ENCODE data around the gene PRRG2. TPM values are rescaled to one million over a fixed set of nuclear protein-coding genes. Genes with fewer than 3 reads are reported as not detected.
A peak's percentile ranks its signal among the peaks of the same experiment; 100 is the strongest.

PRRG2 gene
- total RNA-seq, 1 donor, result 0.43 TPM

- no peak for TF ChIP-seq CTCF (IDR thresholded peaks at IDR 0.05; ENCODE audit: insufficient read depth, low read depth, low read length)
- no peak for DNase-seq (ENCODE audit: low read depth)
These were observed 3.9 kb downstream of the PRRG2 start for GRCh38 chr19:49585023-49585422.

GRCh38 chr19:49587227-49587626, 6.1 kb downstream of the PRRG2 start:
- no peak for TF ChIP-seq CTCF (IDR thresholded peaks at IDR 0.05; ENCODE audit: insufficient read depth, low read depth, low read length)
- no peak for DNase-seq (ENCODE audit: low read depth)
- no peak overlapping the region for H3K4me3 ChIP-seq (ENCODE audit: low read depth, low read length)

More at GRCh38 chr19:49585023-49585422, 3.9 kb downstream of the PRRG2 start:
- H3K4me3 ChIP-seq (ENCODE audit: low read depth, low read length), result no peak overlapping the region

- no peak for DNase-seq (ENCODE audit: low read depth)
- TF ChIP-seq CTCF (IDR thresholded peaks at IDR 0.05; ENCODE audit: insufficient read depth, low read depth, low read length), result no peak
These were observed 7.4 kb downstream of the PRRG2 start for GRCh38 chr19:49588365-49589122.

GRCh38 chr19:49589502-49589905, 8.4 kb downstream of the PRRG2 start:
- TF ChIP-seq CTCF (IDR thresholded peaks at IDR 0.05; ENCODE audit: insufficient read depth, low read depth, low read length), result no peak
- no peak for DNase-seq (ENCODE audit: low read depth)
- H3K4me3 ChIP-seq (ENCODE audit: low read depth, low read length), result no peak overlapping the region

More at GRCh38 chr19:49588365-49589122, 7.4 kb downstream of the PRRG2 start:
- H3K4me3 ChIP-seq (ENCODE audit: low read depth, low read length), result no peak overlapping the region

GRCh38 chr19:49590071-49590970, 9.2 kb downstream of the PRRG2 start:
- TF ChIP-seq CTCF (IDR thresholded peaks at IDR 0.05; ENCODE audit: insufficient read depth, low read depth, low read length), result no peak
- DNase-seq (ENCODE audit: low read depth), result peak; percentile 95
- H3K4me3 ChIP-seq (ENCODE audit: low read depth, low read length), result peak overlapping the region; percentile 87

GRCh38 chr19:49590971-49591730, 10.0 kb downstream of the PRRG2 start, which contains the start of gene PRR12:
PRR12 (plus strand) TSS chr19:49591182; CDS start chr19:49591655, 473 bp downstream.
- no peak for TF ChIP-seq CTCF (IDR thresholded peaks at IDR 0.05; ENCODE audit: insufficient read depth, low read depth, low read length)
- DNase-seq (ENCODE audit: low read depth), result peak; percentile 71
- peak within 1 kb of the TSS; percentile 87 for H3K4me3 ChIP-seq (ENCODE audit: low read depth, low read length)
